Progenitor cell of endocrine pancreas (in vitro differentiated cells): ENCODE results near the gene ATP13A1. TPM values are rescaled to one million over a fixed set of nuclear protein-coding genes. Genes with fewer than 3 reads are reported as not detected.
A peak's percentile ranks its signal among the peaks of the same experiment; 100 is the strongest.

Source experiments
- DNase-seq: peaks from one replicate; pipeline ENCODE4 v3.0.0; 2021; ENCODE audit warnings: low spot score; ENCODE audit not compliant: unreplicated experiment
- H3K27ac Mint-ChIP-seq: 2 replicates; pipeline ENCODE4 v1.8.0; 2021; ENCODE audit warnings: mild to moderate bottlenecking, moderate library complexity, mixed read lengths
- H3K27me3 Mint-ChIP-seq: 2 replicates; pipeline ENCODE4 v1.8.0; 2021; ENCODE audit warnings: mixed read lengths
- H3K36me3 Mint-ChIP-seq: 2 replicates; pipeline ENCODE4 v1.8.0; 2022; ENCODE audit warnings: mixed read lengths; ENCODE audit not compliant: insufficient read depth
- H3K4me1 Mint-ChIP-seq: 2 replicates; pipeline ENCODE4 v1.8.0; 2021; ENCODE audit warnings: low read depth, mixed read lengths
- H3K4me3 Mint-ChIP-seq: 2 replicates; pipeline ENCODE4 v1.8.0; 2021; ENCODE audit warnings: low read depth, mild to moderate bottlenecking, moderate library complexity, mixed read lengths
- H3K9me3 Mint-ChIP-seq: 2 replicates; pipeline ENCODE4 v1.8.0; 2021; ENCODE audit warnings: low read depth, mixed read lengths
- CTCF ChIP-seq: fragments of 200-600 bp; sonication (generic); IDR thresholded peaks from one replicate; pipeline ENCODE4 v1.5.0; 2021; ENCODE audit warnings: antibody characterized with exemption, mild to moderate bottlenecking; ENCODE audit not compliant: unreplicated experiment
- total RNA-seq: library from RNA; stranded (reverse); gene quantifications from 2 replicates; pipeline ENCODE4 v1.2.1, GENCODE V29; 2021

The ATP13A1 gene
- total RNA-seq, 1 donor from 2014 or later: 81.1 TPM

GRCh38 chr19:19645233-19645870 is 18.1 kb downstream of the ATP13A1 start:
- Mint-ChIP-seq H3K9me3 (no peaks in the 10 kb centered on the region), H3K36me3 (peaks cover 6% of the 10 kb centered on the region), H3K4me1 (peaks cover 10% of the 10 kb centered on the region), H3K4me3 (no peak overlapping the region), H3K27me3 (no peaks in the 10 kb centered on the region), H3K27ac (peak overlapping the region; percentile 24)
- no peak for TF ChIP-seq CTCF
- DNase-seq: no peak

GRCh38 chr19:19644054-19644388 is 19.5 kb downstream of the ATP13A1 start:
- Mint-ChIP-seq H3K4me1 (peaks cover 10% of the 10 kb centered on the region), H3K4me3 (peak overlapping the region; percentile 94), H3K27ac (peak overlapping the region; percentile 96), H3K36me3 (peaks cover 3% of the 10 kb centered on the region), H3K9me3 (no peaks in the 10 kb centered on the region), H3K27me3 (no peaks in the 10 kb centered on the region)
- TF ChIP-seq CTCF: no peak
- no peak for DNase-seq

DNA sequence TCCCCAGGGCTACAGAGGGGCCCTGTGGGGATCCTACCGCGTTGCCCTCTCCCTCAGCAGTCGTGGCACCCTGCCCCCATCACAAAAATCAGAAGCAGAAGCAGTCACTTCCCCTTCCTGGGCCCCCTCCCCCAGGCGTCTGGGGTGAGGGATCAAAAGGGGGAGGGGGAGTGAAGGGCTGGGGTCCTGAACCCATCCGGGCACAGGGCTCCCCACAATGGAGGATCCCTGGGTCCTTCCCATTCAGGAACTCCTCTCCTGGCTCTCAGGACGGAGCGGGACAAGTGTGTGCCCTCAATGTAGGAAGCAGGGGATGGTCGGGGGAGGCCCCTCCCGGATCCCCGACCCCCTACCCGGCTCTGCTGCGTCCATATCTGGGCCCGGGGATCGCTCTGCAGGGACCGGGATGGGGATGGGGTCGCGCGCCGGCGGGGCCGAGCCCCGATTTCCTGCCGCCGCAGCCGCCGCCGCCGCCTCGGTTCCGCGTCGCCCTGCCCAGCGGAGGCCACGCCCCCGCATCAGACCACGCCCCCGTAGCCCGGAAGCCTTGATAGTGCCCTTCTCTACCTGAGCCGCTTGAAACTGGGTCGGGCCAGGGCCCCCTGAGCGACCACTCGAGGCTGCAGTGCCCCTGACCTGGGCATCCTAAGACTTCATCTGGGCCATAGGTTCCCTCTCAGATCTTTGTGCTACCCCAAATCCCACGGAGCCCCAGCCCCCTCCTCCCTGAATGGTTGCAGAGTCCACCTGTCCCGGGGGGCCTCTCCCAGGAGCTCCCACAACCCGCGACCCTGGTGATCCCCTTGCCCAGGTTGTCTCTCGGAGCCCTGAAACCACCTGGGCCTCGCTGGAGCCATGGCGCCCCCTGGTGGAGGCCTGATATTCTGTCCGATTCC is 20.1 kb downstream of the ATP13A1 start, which contains the start of gene GMIP:
TSS of gene GMIP (minus strand) at position 500 of the 896 bp plus-strand sequence. CDS start at position 372, 128 bp downstream.
- H3K4me3 Mint-ChIP-seq: peak within 1 kb of the TSS; percentile 94
- H3K36me3 Mint-ChIP-seq: peaks cover 3% of the 10 kb centered on the region

DNA sequence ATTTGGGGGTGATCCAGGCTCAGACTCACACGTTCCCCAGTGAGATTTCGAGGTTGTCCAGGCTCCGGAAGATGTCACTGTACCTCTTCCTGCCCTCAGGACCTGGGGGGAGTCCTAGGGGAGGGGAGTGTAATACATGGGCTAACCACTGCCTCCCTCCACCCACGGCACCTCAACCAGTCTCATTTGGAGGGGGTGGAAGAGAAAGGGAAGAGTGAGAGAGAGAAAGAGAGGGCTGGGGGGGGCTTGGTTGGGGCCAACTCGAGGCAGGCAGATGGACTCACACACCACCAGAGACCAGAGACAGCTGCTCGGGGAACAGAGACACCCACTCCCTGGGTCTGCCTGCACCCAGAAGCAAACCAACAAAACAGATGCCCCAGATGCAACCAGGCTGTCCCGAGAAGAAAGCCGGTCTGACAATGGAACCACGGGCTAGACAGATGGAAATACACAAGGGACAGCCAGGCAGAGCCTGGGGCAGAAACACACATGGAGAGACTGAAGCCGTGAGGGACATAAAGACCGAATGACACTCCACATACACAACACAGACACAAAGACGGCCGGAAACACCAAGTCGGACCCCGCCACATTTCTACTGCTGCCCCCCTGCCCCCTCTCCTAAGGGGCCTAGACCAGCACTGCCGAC is 20.8 kb downstream of the ATP13A1 start:
- H3K4me3 Mint-ChIP-seq: peak overlapping the region; percentile 94
- no peak for DNase-seq

More for the DNA sequence above, 20.1 kb downstream of the ATP13A1 start, which contains the start of gene GMIP:
- peak; percentile 93 for TF ChIP-seq CTCF
- peak; percentile 85 for DNase-seq
- Mint-ChIP-seq H3K27me3 (no peaks in the 10 kb centered on the region), H3K4me1 (peaks cover 10% of the 10 kb centered on the region), H3K27ac (peak within 1 kb of the TSS; percentile 96), H3K9me3 (no peaks in the 10 kb centered on the region)

More for the DNA sequence above, 20.8 kb downstream of the ATP13A1 start:
- TF ChIP-seq CTCF: no peak
- Mint-ChIP-seq H3K9me3 (no peaks in the 10 kb centered on the region), H3K36me3 (peaks cover 2% of the 10 kb centered on the region), H3K27me3 (no peaks in the 10 kb centered on the region), H3K27ac (peak overlapping the region; percentile 91), H3K4me1 (peaks cover 10% of the 10 kb centered on the region)
